Uterus (tissue), 4 donors: Measurements from ENCODE around the gene STIM2. TPM values are rescaled to one million over a fixed set of nuclear protein-coding genes. Genes with fewer than 3 reads are reported as not detected.

ENCODE experiments used
- DNase-seq, 2 donors: peaks; one replicate each; pipeline ENCODE4 v3.0.0-alpha.2; 2019 to 2020
- H3K27ac ChIP-seq, 2 donors: fragments of 200-600 bp; sonication (generic); 1 replicate in 1 of 2; 2 replicates in 1 of 2; pipeline ENCODE4 v1.5.1; 2016 to 2018
- H3K27me3 ChIP-seq, 2 donors: fragments of 200-600 bp; sonication (generic); one replicate each; pipeline ENCODE4 v1.5.1; 2018 to 2019; ENCODE audit warnings: control low read depth in 1 of 2
- H3K36me3 ChIP-seq, 2 donors: fragments of 200-600 bp; sonication (generic); one replicate each; pipeline ENCODE4 v1.5.1; 2019; ENCODE audit warnings: control low read depth in 1 of 2
- H3K4me1 ChIP-seq, 2 donors: fragments of 200-600 bp; sonication (generic); one replicate each; pipeline ENCODE4 v1.5.1; 2018 to 2019; ENCODE audit warnings: control low read depth in 1 of 2
- H3K4me3 ChIP-seq, 2 donors: fragments of 200-600 bp; sonication (generic); 1 replicate in 1 of 2; 2 replicates in 1 of 2; pipeline ENCODE4 v1.5.1; 2018 to 2019; ENCODE audit warnings: mild to moderate bottlenecking in 1 of 2
- H3K9me3 ChIP-seq, 2 donors: fragments of 200-600 bp; sonication (generic); one replicate each; pipeline ENCODE4 v1.5.1; 2019; ENCODE audit warnings: control low read depth in 1 of 2
- CTCF ChIP-seq, 4 experiments: fragments of 200-600 bp in 2 of 4; fragments of 450-650 bp in 2 of 4; sonication (generic) in 2 of 4; IDR thresholded peaks; one replicate each; pipeline ENCODE4 v1.5.1; 2016 to 2019; ENCODE audit warnings: antibody characterized with exemption in 4 of 4, mild to moderate bottlenecking in 2 of 4, moderate library complexity in 1 of 4
- POLR2A ChIP-seq, 2 donors: fragments of 450-650 bp; IDR thresholded peaks; one replicate each; pipeline ENCODE4 v1.6.1; 2016; ENCODE audit warnings: antibody characterized with exemption in 2 of 2, mild to moderate bottlenecking in 1 of 2, moderate library complexity in 1 of 2
- intact Hi-C: fragments of 100-400 bp; cut with DNase I; formaldehyde crosslinking; loops from one replicate; pipeline ENCODE4 v1.15.1; 2023; ENCODE audit warnings: low total_unique reads
- total RNA-seq, 4 donors: library from RNA; depleted of rRNA in 3 of 4; stranded (reverse); fragments of >200 nt in 3 of 4; gene quantifications; one replicate each; pipeline versions ENCODE4 v1.1.0 to v1.2.4, GENCODE V29; 2014 to 2023
- donor health status: DM: yes; HTN: yes; CAD: no.

STIM2 gene
- total RNA-seq, 4 donors from 2014 or later: 27.9 to 38.2 (median 29.4) TPM

- intact Hi-C loops: loop anchor here (10.0 kb wide), 1 partner anchor 155 kb away; no protein-coding TSS in a partner anchor
- TF ChIP-seq POLR2A (IDR thresholded peaks at IDR 0.05): no peak
- no peak for TF ChIP-seq CTCF (IDR thresholded peaks at IDR 0.05)
- no peaks in the 10 kb centered on the region for H3K36me3 ChIP-seq
- H3K27me3 ChIP-seq: no peaks in the 10 kb centered on the region
- H3K9me3 ChIP-seq: no peaks in the 10 kb centered on the region
- H3K4me3 ChIP-seq: no peak overlapping the region
- peaks cover 0 to 3% of the 10 kb centered on the region in 2 donors for H3K4me1 ChIP-seq
- H3K27ac ChIP-seq: no peak overlapping the region
- no peak for DNase-seq
These were observed 148.9 kb downstream of the STIM2 start for GRCh38 chr4:27009539-27009938.

- H3K27ac ChIP-seq: peak overlapping the region in 1 of 2 donors; percentile 38
- peak; percentile 61 to 64 for DNase-seq
- no peaks in the 10 kb centered on the region for H3K36me3 ChIP-seq
- no peaks in the 10 kb centered on the region for H3K9me3 ChIP-seq
- no peaks in the 10 kb centered on the region for H3K4me1 ChIP-seq
- H3K27me3 ChIP-seq: no peaks in the 10 kb centered on the region
- peak; percentile 86 to 92 (median 90) for TF ChIP-seq CTCF (IDR thresholded peaks at IDR 0.05)
- no peak for TF ChIP-seq POLR2A (IDR thresholded peaks at IDR 0.05)
- intact Hi-C loops: no loop called here
- no peak overlapping the region for H3K4me3 ChIP-seq
These were observed 149.8 kb downstream of the STIM2 start for GRCh38 chr4:27010334-27010940.

DNA sequence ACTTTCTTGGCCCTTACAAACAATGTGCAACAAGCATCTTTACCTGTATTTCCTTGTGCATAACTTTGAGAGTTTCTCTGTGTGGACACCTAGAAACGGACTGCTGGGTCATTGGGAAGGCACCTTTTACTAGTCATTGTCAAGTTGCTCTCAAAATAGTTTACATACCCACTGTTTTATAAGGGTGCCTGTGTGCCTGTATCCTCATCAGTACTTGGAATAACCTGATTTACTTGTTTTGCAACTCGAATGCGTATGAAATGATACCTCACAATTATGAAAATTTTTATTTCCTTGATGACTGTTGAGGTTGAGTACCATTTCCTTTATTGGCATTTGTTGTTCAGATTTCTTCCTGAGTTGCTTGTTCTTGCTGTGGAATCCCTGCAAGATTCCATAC is 150.8 kb downstream of the STIM2 start:
- no peaks in the 10 kb centered on the region for H3K27me3 ChIP-seq
- no peak overlapping the region for H3K4me3 ChIP-seq
- H3K36me3 ChIP-seq: no peaks in the 10 kb centered on the region
- TF ChIP-seq POLR2A (IDR thresholded peaks at IDR 0.05) (no peak), CTCF (IDR thresholded peaks at IDR 0.05) (no peak)
- intact Hi-C loops: no loop called here
- peaks cover 0 to 4% of the 10 kb centered on the region in 2 donors for H3K9me3 ChIP-seq
- DNase-seq: no peak
- no peaks in the 10 kb centered on the region for H3K4me1 ChIP-seq
- H3K27ac ChIP-seq: no peak overlapping the region

- Histone ChIP-seq H3K36me3 (no peaks in the 10 kb centered on the region), H3K4me3 (no peak overlapping the region), H3K9me3 (peaks cover 0 to 4% of the 10 kb centered on the region in 2 donors), H3K27ac (no peak overlapping the region), H3K4me1 (no peaks in the 10 kb centered on the region), H3K27me3 (no peaks in the 10 kb centered on the region)
- DNase-seq: no peak
- intact Hi-C loops: no loop called here
- TF ChIP-seq POLR2A (IDR thresholded peaks at IDR 0.05) (no peak), CTCF (IDR thresholded peaks at IDR 0.05) (no peak)
These were observed 152.4 kb downstream of the STIM2 start for GRCh38 chr4:27013012-27013411.

- no peaks in the 10 kb centered on the region for H3K4me1 ChIP-seq
- no peaks in the 10 kb centered on the region for H3K36me3 ChIP-seq
- intact Hi-C loops: no loop called here
- no peak for DNase-seq
- H3K9me3 ChIP-seq: peaks cover 0 to 4% of the 10 kb centered on the region in 2 donors
- no peaks in the 10 kb centered on the region for H3K27me3 ChIP-seq
- H3K4me3 ChIP-seq: no peak overlapping the region
- TF ChIP-seq POLR2A (IDR thresholded peaks at IDR 0.05) (no peak), CTCF (IDR thresholded peaks at IDR 0.05) (no peak)
- H3K27ac ChIP-seq: no peak overlapping the region
These were observed 155.9 kb downstream of the STIM2 start for GRCh38 chr4:27016551-27016950.
